Neural progenitor cell (in vitro differentiated cells): Measurements from ENCODE around the gene LMF1. TPM values are rescaled to one million over a fixed set of nuclear protein-coding genes. Genes with fewer than 3 reads are reported as not detected.

Source experiments
- DNase-seq: peaks from one replicate; pipeline ENCODE4 v3.0.0-alpha.2; 2016; ENCODE audit warnings: low spot score
- H2AFZ ChIP-seq: fragments of 200-600 bp; sonication (generic); replicated peaks from 2 replicates; pipeline ENCODE4 v1.6.1; 2016; ENCODE audit warnings: antibody characterized with exemption
- H3F3A ChIP-seq: fragments of 200-600 bp; sonication (generic); 2 replicates; pipeline ENCODE4 v1.6.1; 2016; ENCODE audit warnings: antibody characterized with exemption, low read depth
- H3K27ac ChIP-seq: fragments of 200-600 bp; sonication (generic); 2 replicates; pipeline ENCODE4 v1.5.1; 2016; ENCODE audit warnings: mild to moderate bottlenecking
- H3K27me3 ChIP-seq: fragments of 200-600 bp; sonication (generic); 2 replicates; pipeline ENCODE4 v1.6.1; 2016; ENCODE audit warnings: mild to moderate bottlenecking, moderate library complexity
- H3K36me3 ChIP-seq: fragments of 200-600 bp; sonication (generic); 2 replicates; pipeline ENCODE4 v1.5.1; 2016
- H3K4me1 ChIP-seq: fragments of 200-600 bp; sonication (generic); 2 replicates; pipeline ENCODE4 v1.6.1; 2016; ENCODE audit warnings: mixed run types
- H3K4me2 ChIP-seq: fragments of 200-600 bp; sonication (generic); 2 replicates; pipeline ENCODE4 v1.6.1; 2016
- H3K4me3 ChIP-seq: fragments of 200-600 bp; sonication (generic); 2 replicates; pipeline ENCODE4 v1.5.1; 2016
- H3K79me2 ChIP-seq: fragments of 200-600 bp; sonication (generic); 2 replicates; pipeline ENCODE4 v1.6.1; 2016; ENCODE audit warnings: low read depth
- H3K9ac ChIP-seq: fragments of 200-600 bp; sonication (generic); 2 replicates; pipeline ENCODE4 v1.6.1; 2016
- H3K9me3 ChIP-seq: fragments of 200-600 bp; sonication (generic); 2 replicates; pipeline ENCODE4 v1.5.1; 2016; ENCODE audit warnings: low read depth
- H4K20me1 ChIP-seq: fragments of 200-600 bp; sonication (generic); 2 replicates; pipeline ENCODE4 v1.6.1; 2016; ENCODE audit warnings: low read depth
- H3K27ac Mint-ChIP-seq: 3 replicates; pipeline ENCODE4 v1.8.0; 2021; ENCODE audit warnings: mixed read lengths
- H3K27me3 Mint-ChIP-seq: 2 replicates; pipeline ENCODE4 v1.8.0; 2022; ENCODE audit warnings: low read depth, mild to moderate bottlenecking, inconsistent platforms, moderate library complexity, mixed read lengths; ENCODE audit not compliant: insufficient read depth
- H3K36me3 Mint-ChIP-seq: 3 replicates; pipeline ENCODE4 v1.8.0; 2021; ENCODE audit warnings: mixed read lengths
- H3K4me1 Mint-ChIP-seq: 3 replicates; pipeline ENCODE4 v1.8.0; 2021; ENCODE audit warnings: mixed read lengths
- H3K4me3 Mint-ChIP-seq: 3 replicates; pipeline ENCODE4 v1.8.0; 2021; ENCODE audit warnings: mild to moderate bottlenecking, moderate library complexity, mixed read lengths
- H3K9me3 Mint-ChIP-seq: 3 replicates; pipeline ENCODE4 v1.8.0; 2020; ENCODE audit warnings: mixed read lengths
- CTCF ChIP-seq: fragments of 200-600 bp; sonication (generic); IDR thresholded peaks from 2 replicates; pipeline ENCODE4 v1.5.1; 2017; ENCODE audit warnings: antibody characterized with exemption, mild to moderate bottlenecking
- EZH2 ChIP-seq: fragments of 200-600 bp; sonication (generic); IDR thresholded peaks from 2 replicates; pipeline ENCODE4 v1.6.1; 2017; ENCODE audit warnings: antibody characterized with exemption, mild to moderate bottlenecking, moderate library complexity
- EZH2phosphoT487 ChIP-seq: fragments of 200-600 bp; sonication (generic); IDR thresholded peaks from 2 replicates; pipeline ENCODE4 v1.6.1; 2017; ENCODE audit warnings: antibody characterized with exemption
- total RNA-seq: library from RNA; depleted of rRNA; stranded (reverse); fragments of >200 nt; gene quantifications from 2 replicates; pipeline ENCODE4 v1.2.3, GENCODE V29; 2015; ENCODE audit warnings: low replicate concordance

LMF1 gene
- total RNA-seq, 1 donor from 2014 or later = 3.4 TPM

- Histone ChIP-seq H3F3A (no peaks in the 10 kb centered on the region), H3K9ac (no peak overlapping the region), H3K4me2 (no peak overlapping the region), H3K27me3 (no peaks in the 10 kb centered on the region), H3K79me2 (no peaks in the 10 kb centered on the region), H3K9me3 (no peaks in the 10 kb centered on the region), H2AFZ (no peak overlapping the region), H3K4me1 (no peaks in the 10 kb centered on the region), H4K20me1 (no peaks in the 10 kb centered on the region), H3K4me3 (no peak overlapping the region), H3K27ac (no peak overlapping the region), H3K36me3 (no peaks in the 10 kb centered on the region)
- peaks cover 6% of the 10 kb centered on the region for H3K27me3 Mint-ChIP-seq
- H3K4me1 Mint-ChIP-seq = peaks cover 17% of the 10 kb centered on the region
- peaks cover 2% of the 10 kb centered on the region for H3K9me3 Mint-ChIP-seq
- DNase-seq = no peak
- TF ChIP-seq EZH2 (no peak), EZH2phosphoT487 (no peak), CTCF (no peak)
- H3K36me3 Mint-ChIP-seq = peaks cover 5% of the 10 kb centered on the region
- no peak overlapping the region for H3K27ac Mint-ChIP-seq
- no peak overlapping the region for H3K4me3 Mint-ChIP-seq
Measured at GRCh38 chr16:900211-900610, 70.6 kb downstream of the LMF1 start.

DNA sequence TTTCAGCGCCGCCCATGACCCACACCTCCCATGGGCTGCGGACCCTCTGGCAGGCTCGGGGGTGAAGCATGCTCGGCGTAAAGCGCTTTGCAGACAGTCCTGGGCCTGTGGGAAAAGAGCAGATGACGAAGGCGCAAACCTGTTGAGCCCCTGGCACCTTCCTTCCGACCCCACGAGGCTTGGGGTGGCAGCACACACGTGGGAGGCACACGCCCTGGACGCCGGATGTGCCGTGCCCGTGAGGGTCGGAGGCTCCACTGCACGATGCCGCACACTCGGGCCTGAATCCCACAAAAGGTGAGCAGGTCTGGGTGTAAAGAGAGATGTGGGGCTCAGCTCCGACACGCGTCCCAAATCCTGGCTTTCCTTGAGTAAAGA lies 71.1 kb downstream of the LMF1 start:
- H4K20me1 ChIP-seq = no peaks in the 10 kb centered on the region
- DNase-seq = no peak
- H3K9ac ChIP-seq = no peak overlapping the region
- no peaks in the 10 kb centered on the region for H3K36me3 ChIP-seq
- H3K4me2 ChIP-seq = no peak overlapping the region
- no peaks in the 10 kb centered on the region for H3K9me3 ChIP-seq
- H3K79me2 ChIP-seq = no peaks in the 10 kb centered on the region
- Mint-ChIP-seq H3K27ac (no peak overlapping the region), H3K4me1 (peaks cover 15% of the 10 kb centered on the region), H3K36me3 (peaks cover 3% of the 10 kb centered on the region), H3K4me3 (no peak overlapping the region), H3K9me3 (no peaks in the 10 kb centered on the region), H3K27me3 (peaks cover 6% of the 10 kb centered on the region)
- TF ChIP-seq EZH2phosphoT487 (no peak), CTCF (no peak), EZH2 (no peak)
- no peaks in the 10 kb centered on the region for H3K27me3 ChIP-seq
- H3K4me3 ChIP-seq = no peak overlapping the region
- H2AFZ ChIP-seq = no peak overlapping the region
- H3K27ac ChIP-seq = no peak overlapping the region
- no peaks in the 10 kb centered on the region for H3K4me1 ChIP-seq
- no peaks in the 10 kb centered on the region for H3F3A ChIP-seq

DNA sequence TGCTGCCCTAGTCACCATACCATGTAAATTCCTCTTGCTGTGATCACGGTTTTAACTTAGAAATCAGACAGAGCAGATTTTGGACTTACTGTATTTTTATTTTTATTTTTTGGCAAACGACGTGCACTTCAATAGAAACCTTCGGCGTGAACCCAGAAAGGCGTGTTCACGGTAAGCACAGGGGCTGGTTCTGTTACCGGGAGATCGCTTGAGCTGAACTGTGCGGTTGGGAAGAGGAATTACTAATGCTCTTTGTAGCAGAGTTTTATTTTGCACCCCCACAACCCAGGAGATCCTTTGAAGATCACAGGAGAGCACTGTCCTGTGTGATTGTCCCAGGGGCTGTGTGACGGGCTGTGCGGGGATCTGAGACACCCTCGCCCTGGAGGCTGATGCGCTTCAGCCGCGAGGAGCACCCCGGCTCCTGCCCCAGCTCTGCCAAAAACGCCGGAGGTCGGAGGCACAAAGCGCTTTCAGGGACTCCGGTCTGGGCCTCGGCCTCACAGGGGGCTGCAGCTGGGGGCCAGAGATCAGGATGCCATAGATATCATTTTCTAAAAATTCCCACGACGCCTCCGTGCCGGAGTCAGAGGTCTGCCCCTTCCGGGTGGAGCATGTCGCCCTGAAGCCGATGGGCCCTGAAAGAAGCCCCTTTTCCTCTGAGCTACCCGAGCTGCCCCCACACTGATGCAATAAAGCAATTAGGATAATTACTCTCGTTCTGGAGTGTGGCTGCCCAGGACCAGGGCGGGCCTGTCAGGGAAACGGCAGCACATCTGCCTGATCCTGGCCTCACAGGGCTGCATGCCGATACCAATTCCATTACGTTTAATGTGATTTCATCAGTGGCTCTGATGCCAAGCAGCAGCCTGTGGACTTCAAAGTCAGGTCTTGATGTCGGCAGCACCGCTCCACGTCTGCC lies 71.8 kb downstream of the LMF1 start:
- Histone ChIP-seq H4K20me1 (no peaks in the 10 kb centered on the region), H3K27ac (no peak overlapping the region), H3K79me2 (no peaks in the 10 kb centered on the region), H3K36me3 (no peaks in the 10 kb centered on the region), H3K27me3 (no peaks in the 10 kb centered on the region), H3K9ac (no peak overlapping the region), H3K4me3 (no peak overlapping the region), H3K9me3 (no peaks in the 10 kb centered on the region), H2AFZ (no peak overlapping the region), H3K4me2 (no peak overlapping the region), H3K4me1 (no peaks in the 10 kb centered on the region), H3F3A (no peaks in the 10 kb centered on the region)
- Mint-ChIP-seq H3K4me3 (no peak overlapping the region), H3K36me3 (peaks cover 3% of the 10 kb centered on the region), H3K27me3 (peaks cover 6% of the 10 kb centered on the region), H3K27ac (peak overlapping the region; percentile 40), H3K9me3 (no peaks in the 10 kb centered on the region), H3K4me1 (peaks cover 15% of the 10 kb centered on the region)
- DNase-seq = no peak
- no peak for TF ChIP-seq EZH2phosphoT487
- no peak for TF ChIP-seq CTCF
- no peak for TF ChIP-seq EZH2
